Measurements from ENCODE around the gene DOCK1.
"Not testable (repeated sequence)": the region's sequence is repeated elsewhere in the genome, so short reads cannot be mapped to it uniquely, and the experiment has no call there.

The DOCK1 gene

DNA sequence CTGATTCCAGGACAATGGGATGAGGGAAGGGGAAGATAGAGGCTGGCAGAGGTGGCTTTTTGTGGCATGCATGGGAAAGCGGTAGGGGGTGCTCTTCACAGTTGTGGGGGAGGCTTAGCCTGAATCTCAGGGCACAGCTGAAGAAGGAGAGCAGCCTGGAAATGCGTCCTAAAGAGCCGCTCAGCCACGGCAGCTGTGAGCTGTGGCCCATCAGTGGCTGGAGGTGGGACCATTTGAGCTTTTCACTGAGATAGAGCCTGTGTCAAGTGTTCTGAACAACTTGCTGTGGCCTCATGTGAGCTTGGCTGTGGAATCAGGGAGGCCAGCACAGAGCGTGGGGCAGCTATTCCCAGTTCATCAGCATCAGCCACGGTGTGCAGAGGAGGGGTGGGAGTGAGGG, 391.5 kb downstream of the DOCK1 start:
- TF ChIP-seq, protein P1, sequence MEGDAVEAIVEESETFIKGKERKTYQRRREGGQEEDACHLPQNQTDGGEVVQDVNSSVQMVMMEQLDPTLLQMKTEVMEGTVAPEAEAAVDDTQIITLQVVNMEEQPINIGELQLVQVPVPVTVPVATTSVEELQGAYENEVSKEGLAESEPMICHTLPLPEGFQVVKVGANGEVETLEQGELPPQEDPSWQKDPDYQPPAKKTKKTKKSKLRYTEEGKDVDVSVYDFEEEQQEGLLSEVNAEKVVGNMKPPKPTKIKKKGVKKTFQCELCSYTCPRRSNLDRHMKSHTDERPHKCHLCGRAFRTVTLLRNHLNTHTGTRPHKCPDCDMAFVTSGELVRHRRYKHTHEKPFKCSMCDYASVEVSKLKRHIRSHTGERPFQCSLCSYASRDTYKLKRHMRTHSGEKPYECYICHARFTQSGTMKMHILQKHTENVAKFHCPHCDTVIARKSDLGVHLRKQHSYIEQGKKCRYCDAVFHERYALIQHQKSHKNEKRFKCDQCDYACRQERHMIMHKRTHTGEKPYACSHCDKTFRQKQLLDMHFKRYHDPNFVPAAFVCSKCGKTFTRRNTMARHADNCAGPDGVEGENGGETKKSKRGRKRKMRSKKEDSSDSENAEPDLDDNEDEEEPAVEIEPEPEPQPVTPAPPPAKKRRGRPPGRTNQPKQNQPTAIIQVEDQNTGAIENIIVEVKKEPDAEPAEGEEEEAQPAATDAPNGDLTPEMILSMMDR (conservative IDR thresholded peaks at IDR 0.05; ENCODE audit: low read depth, low read length), result no peak
- no peak for DNase-seq (ENCODE audit: low read depth)
- H3K4me3 ChIP-seq (ENCODE audit: low read depth, low read length), result no peak overlapping the region

DNA sequence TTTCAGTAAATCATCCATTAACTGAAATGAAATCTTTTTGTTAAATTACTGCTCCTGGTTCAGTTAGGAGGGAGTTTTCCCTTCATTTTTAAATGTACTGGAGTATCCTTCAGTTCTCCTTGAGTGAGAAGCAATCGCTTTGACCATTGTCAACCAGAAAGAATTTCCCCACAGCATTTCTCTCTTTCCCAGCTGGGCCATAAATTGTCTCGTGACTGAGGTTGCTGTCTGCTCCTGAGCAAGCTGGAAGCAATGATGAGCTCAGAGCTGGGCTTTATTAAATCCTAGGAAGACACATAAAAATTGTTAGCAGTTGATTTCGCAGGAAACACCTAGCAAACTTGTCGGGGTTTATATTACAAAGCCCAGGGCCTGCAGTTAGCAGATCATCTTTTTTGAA, 393.2 kb downstream of the DOCK1 start:
- H3K4me3 ChIP-seq (ENCODE audit: low read depth, low read length), result no peak overlapping the region
- DNase-seq (ENCODE audit: low read depth), result no peak
- TF ChIP-seq, protein P1 (conservative IDR thresholded peaks at IDR 0.05; ENCODE audit: low read depth, low read length), result no peak

DNA sequence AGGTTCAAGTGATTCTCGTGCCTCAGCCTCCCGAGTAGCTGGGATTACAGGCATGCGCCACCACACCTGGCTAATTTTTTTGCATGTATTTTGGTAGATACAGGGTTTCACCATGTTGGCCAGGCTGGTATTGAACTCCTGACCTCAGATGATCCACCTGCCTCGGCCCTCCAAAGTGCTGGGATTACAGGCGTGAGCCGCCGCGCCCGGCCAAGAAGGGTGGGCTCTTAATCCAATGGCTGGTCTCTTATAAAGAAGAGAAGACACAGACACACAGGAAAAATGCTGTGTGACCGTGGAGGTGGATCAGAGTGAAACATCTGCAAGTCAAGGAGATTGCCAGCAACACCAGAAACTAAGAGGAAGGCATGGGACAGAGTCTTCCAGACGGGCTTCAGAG, 394.0 kb downstream of the DOCK1 start:
- not testable (repeated sequence) for H3K4me3 ChIP-seq (ENCODE audit: low read depth, low read length); DNase-seq (ENCODE audit: low read depth)

DNA sequence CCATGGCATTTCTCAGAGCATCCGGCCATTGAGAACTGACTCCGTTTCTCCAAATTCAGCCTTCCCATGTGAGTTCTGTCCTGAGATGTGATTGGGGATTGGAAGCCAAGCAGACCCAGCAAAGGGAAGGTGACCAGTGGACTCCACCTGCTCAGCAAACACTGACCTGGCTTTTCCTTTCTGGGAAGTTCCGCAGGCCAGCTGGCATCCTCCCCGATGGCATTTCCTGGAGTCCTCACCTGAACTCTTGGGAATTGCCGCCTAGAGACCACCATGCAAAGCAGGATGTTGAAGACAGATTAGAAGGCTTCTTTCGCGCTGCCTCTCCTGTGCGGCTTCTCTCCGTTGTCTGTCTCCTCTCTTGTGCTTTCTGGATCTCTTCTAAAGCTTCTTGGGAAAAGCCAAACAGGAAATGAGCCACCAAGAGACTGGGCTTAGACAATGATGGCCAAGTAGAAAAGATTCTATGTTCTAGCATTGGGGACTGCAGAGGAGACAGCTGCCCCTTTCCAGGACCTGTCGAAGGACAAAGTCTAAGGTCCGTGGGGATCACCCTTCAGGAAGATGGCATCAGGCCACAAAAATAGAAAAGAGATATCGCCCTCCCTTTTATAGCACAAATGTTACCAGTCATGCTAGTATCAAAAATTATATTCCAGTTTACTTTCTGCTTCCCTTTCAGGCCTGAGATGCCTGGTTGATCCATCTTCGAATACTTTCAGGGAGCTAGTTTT, 394.9 kb downstream of the DOCK1 start:
- no peak overlapping the region for H3K4me3 ChIP-seq (ENCODE audit: low read depth, low read length)
- DNase-seq (ENCODE audit: low read depth), result no peak
- TF ChIP-seq, protein P1 (conservative IDR thresholded peaks at IDR 0.05; ENCODE audit: low read depth, low read length), result no peak

DNA sequence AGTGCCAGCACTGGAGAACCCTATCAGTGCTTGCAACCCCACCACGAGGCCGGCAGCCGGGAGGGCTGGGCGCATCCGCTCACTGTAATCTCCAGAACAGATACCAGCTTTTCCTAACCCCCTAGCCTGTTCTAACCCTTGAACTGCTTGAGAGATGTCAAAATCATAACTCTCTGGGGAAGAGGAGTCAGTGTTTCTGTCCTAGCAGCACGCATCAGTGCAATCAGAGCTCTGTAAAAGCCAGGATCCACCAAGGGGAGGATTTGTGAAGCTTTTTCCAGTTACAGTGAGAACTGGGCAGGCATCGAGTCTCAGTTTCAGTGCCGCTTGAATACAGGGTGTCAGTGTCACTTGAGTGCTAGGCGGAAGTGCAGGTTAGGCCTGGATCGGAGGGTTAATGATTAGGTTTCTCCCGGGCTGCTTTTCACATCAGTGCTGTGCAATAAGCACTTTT, 395.7 kb downstream of the DOCK1 start:
- TF ChIP-seq, protein P1 (conservative IDR thresholded peaks at IDR 0.05; ENCODE audit: low read depth, low read length), result no peak
- no peak overlapping the region for H3K4me3 ChIP-seq (ENCODE audit: low read depth, low read length)
- DNase-seq (ENCODE audit: low read depth), result no peak

DNA sequence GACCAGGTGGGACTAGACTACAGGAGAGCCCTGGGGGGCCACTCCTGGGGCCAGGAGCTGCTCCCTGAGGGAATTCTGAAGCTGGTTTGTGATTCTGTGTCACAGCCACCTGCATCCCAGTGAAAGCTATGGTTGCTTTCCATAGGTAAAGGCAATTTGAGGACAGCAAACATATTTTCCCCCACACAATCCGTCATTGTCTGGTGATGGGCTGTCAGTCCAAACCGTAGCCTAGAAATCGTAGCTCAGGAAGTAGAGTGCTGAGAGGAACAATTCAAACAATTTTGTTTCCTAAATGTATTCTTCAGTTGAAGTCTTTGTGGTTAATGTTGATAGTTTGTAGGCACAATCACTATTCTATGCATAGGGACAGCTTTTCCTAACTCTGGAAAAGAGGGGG, 397.1 kb downstream of the DOCK1 start:
- no peak overlapping the region for H3K4me3 ChIP-seq (ENCODE audit: low read depth, low read length)
- no peak for DNase-seq (ENCODE audit: low read depth)
- TF ChIP-seq, protein P1 (conservative IDR thresholded peaks at IDR 0.05; ENCODE audit: low read depth, low read length), result no peak

DNA sequence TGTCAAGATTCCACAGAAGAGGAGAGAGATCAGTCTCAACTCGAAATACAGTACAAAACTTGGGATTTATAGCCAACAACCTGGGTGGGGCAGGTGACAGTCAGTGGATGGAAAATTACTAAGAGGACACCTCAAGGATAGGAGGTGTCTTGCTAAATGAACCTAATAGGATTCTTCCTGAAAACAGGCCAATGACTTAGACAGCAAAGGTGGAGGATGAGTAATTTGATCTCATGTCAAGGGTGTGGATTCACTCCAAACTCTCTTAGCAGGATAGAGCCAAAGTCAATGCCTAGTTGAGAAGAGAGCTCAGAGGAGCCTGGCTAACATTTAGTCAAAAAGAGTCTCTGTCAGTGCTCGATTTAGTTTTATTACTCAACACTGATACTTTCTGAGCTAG, 397.9 kb downstream of the DOCK1 start:
- DNase-seq (ENCODE audit: low read depth), result no peak
- H3K4me3 ChIP-seq (ENCODE audit: low read depth, low read length), result no peak overlapping the region
- TF ChIP-seq, protein P1 (conservative IDR thresholded peaks at IDR 0.05; ENCODE audit: low read depth, low read length), result no peak

Data from choroid plexus epithelial cell (primary cell).